A549 treated with dexamethasone at 1 μM for 4 hours (cell line): ENCODE data around the gene CHRDL2. TPM values are rescaled to one million over a fixed set of nuclear protein-coding genes. Genes with fewer than 3 reads are reported as not detected.

Source experiments
- total RNA-seq: library from RNA; stranded (reverse); fragments of 200-300 nt; extraction: Qiagen RNA extraction; gene quantifications from 5 replicates; pipeline ENCODE4 v1.2.3, GENCODE V29; 2022

CHRDL2 gene
- 3.1 to 5.0 TPM (median 4.4 TPM) in 5 replicates for total RNA-seq

GRCh38 chr11:74731301-74732094, at the start of gene CHRDL2:
CHRDL2 (minus strand) TSS chr11:74731426; CDS start chr11:74730888, 538 bp downstream.

GRCh38 chr11:74748211-74749126, 17.2 kb upstream of the CHRDL2 start, which contains the start of gene RNF169:
RNF169 (plus strand) TSS chr11:74748849; CDS start chr11:74748881, 32 bp downstream.

Other genes with a start within 250 kb of the CHRDL2 start
- gene LIPT2, start 237.7 kb downstream of the CHRDL2 start, total RNA-seq, result 1.7 to 2.3 TPM (median 2.1 TPM) in 5 replicates
- 14.6 to 19.1 TPM (median 15.9 TPM) in 5 replicates for gene POLD3, start 138.8 kb downstream of the CHRDL2 start, total RNA-seq
- gene RNF169, start 17.4 kb upstream of the CHRDL2 start, total RNA-seq, result 4.0 to 6.2 TPM (median 5.9 TPM) in 5 replicates
- gene XRRA1, start 217.7 kb upstream of the CHRDL2 start, total RNA-seq, result 4.9 to 6.9 TPM (median 6.4 TPM) in 5 replicates
- 223 to 297 TPM (median 248 TPM) in 5 replicates for gene SPCS2, start 217.8 kb upstream of the CHRDL2 start, total RNA-seq